Measurements from ENCODE around the gene PEX16.

PEX16 gene

DNA sequence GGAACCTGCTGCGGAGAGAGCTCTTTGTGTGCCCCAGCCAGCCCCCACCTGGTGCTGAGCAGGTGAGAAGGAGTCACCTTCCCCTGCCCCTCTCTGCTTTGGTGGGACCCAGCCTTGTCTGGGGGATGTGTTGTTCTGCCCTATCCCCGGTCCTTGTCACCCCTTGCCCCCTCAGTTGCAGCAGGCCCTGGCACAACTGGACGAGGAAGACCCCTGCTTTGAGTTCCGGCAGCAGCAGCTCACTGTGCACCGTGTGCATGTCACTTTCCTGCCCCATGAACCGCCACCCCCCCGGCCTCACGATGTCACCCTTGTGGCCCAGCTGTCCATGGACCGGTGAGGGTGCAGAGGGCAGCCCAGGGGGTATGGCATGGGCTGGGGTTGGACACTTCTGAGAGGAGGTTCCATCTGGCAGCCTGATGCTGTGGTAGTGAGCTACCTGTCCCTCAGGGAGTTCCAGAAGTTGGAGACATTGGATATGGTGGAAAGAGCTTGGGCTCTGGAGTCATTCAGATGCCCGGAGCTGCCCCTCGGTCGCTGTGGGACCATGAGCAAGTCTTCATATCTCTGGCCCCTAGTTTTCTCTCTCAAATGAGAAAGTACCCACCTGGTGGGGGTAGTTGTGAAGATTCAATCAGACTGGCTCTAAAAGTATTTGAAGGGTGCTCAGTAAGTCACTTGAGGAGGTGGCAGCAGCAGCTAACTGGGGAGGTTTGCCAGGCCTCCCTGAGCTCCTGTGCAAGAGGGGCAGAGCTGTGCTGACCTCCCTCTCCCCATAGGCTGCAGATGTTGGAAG, 9.1 kb upstream of the PEX16 start:
- TF ChIP-seq, protein P1, sequence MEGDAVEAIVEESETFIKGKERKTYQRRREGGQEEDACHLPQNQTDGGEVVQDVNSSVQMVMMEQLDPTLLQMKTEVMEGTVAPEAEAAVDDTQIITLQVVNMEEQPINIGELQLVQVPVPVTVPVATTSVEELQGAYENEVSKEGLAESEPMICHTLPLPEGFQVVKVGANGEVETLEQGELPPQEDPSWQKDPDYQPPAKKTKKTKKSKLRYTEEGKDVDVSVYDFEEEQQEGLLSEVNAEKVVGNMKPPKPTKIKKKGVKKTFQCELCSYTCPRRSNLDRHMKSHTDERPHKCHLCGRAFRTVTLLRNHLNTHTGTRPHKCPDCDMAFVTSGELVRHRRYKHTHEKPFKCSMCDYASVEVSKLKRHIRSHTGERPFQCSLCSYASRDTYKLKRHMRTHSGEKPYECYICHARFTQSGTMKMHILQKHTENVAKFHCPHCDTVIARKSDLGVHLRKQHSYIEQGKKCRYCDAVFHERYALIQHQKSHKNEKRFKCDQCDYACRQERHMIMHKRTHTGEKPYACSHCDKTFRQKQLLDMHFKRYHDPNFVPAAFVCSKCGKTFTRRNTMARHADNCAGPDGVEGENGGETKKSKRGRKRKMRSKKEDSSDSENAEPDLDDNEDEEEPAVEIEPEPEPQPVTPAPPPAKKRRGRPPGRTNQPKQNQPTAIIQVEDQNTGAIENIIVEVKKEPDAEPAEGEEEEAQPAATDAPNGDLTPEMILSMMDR (IDR thresholded peaks at IDR 0.05) = no peak
- TF ChIP-seq ZFX (IDR thresholded peaks at IDR 0.05; ENCODE audit: borderline replicate concordance) = no peak
- H3K27ac ChIP-seq = no peak overlapping the region

DNA sequence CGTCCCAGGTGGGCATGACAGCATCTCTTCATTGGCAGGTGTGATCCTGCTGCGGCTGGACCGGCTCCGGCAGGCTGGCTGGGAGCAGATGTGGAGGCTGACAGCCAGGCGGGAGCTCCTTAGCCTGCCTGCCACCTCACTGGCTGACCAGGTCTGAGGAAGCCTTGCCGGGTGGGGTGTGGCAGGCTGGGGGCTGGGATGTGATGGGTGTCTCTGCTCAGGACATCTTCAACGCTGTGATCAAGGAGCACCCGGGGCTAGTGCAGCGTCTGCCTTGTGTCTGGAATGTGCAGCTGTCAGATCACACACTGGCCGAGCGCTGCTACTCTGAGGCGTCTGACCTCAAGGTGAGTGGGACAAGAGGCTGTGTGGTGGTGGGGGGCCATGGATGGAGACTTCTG, 8.3 kb upstream of the PEX16 start:
- no peak for TF ChIP-seq ZFX (IDR thresholded peaks at IDR 0.05; ENCODE audit: borderline replicate concordance)
- TF ChIP-seq, protein P1 (IDR thresholded peaks at IDR 0.05) = no peak
- H3K27ac ChIP-seq = no peak overlapping the region

- TF ChIP-seq, protein P1 (IDR thresholded peaks at IDR 0.05) = no peak
- no peak for TF ChIP-seq ZFX (IDR thresholded peaks at IDR 0.05; ENCODE audit: borderline replicate concordance)
- no peak overlapping the region for H3K27ac ChIP-seq
Observed at GRCh38 chr11:45925550-45925949, 7.9 kb upstream of the PEX16 start.

- TF ChIP-seq ZFX (IDR thresholded peaks at IDR 0.05; ENCODE audit: borderline replicate concordance) = no peak
- TF ChIP-seq, protein P1 (IDR thresholded peaks at IDR 0.05) = no peak
- H3K27ac ChIP-seq = 0 out of 2 replicates have a peak overlapping the region, but pooled peaks have one; percentile 20
Observed at GRCh38 chr11:45924927-45925326, 7.2 kb upstream of the PEX16 start.

DNA sequence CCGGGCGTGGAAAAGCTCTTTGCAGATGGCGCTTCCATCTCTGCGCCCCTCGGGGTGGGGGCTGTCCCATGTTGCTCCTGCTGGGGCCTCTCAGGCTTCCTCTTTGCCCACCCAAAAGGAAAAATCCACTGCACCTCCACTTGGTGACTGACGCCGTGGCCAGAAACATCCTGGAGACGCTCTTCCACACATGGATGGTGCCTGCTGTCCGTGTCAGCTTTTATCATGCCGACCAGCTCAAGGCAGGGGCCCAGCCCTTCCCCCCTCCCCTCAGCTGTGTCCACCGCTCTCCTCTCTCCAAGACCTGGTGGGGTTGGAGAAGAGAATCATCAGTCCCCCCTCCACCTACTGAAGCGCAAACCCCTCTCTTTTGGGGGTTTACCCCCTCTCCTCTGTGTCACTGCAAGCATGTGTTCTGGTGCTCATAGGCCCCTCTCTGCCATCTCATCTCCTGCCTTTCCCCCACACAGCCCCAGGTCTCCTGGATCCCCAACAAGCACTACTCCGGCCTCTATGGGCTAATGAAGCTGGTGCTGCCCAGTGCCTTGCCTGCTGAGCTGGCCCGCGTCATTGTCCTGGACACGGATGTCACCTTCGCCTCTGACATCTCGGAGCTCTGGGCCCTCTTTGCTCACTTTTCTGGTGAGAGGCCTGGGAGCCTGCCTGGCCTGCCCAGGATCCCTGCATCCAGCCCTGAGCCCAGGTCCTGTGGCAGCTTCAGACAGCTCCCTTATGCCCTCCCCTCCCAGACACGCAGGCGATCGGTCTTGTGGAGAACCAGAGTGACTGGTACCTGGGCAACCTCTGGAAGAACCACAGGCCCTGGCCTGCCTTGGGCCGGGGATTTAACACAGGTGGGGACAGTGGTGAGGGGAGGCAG, 6.6 kb upstream of the PEX16 start:
- TF ChIP-seq, protein P1 (IDR thresholded peaks at IDR 0.05) = no peak
- no peak for TF ChIP-seq ZFX (IDR thresholded peaks at IDR 0.05; ENCODE audit: borderline replicate concordance)
- 0 out of 2 replicates have a peak overlapping the region, but pooled peaks have one; percentile 20 for H3K27ac ChIP-seq

DNA sequence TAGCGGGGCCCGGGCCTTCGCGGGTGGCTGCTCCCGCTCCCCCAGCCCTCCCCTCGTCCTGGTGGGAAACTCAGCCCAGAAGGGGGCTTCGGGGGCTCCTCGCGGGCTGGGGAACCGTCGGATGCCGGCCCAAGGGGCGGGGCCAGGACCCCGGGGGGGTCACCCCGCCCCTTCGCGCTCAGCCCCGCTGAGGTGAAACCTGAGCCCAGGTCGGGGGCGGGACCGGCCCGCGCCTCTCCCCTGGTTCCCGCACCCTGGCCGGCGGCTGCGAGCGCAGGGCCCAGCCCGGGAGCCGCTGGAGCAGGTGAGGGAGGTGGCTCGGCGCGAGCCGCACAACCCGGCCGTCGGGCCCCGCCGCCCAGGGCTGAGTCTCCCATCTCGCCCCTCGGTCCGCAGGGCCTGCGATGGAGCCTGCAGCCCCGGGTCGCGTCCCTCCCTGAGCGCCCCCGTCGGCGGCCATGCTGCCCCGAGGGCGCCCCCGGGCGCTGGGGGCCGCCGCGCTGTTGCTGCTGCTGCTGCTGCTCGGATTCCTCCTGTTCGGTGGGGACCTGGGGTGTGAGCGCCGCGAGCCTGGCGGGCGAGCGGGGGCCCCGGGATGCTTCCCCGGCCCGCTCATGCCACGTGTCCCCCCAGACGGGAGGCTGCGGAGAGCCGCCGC, 4.9 kb upstream of the PEX16 start, which contains the start of gene LARGE2:
TSS of gene LARGE2 (plus strand) at position 232 of the 658 bp plus-strand sequence. CDS start at position 459, 227 bp downstream.
- TF ChIP-seq, protein P1 (IDR thresholded peaks at IDR 0.05) = no peak
- no peak for TF ChIP-seq ZFX (IDR thresholded peaks at IDR 0.05; ENCODE audit: borderline replicate concordance)
- peak within 1 kb of the TSS; percentile 90 for H3K27ac ChIP-seq

All from 22Rv1 (cell line).